GM21786 (cell line): ENCODE measurements around the gene METRN.

Source experiments
- ATAC-seq: cut with Tn5 transposase; IDR thresholded peaks from one replicate; pipeline ENCODE4 v1.9.1; 2021; ENCODE audit not compliant: unreplicated experiment

METRN gene

GRCh38 chr16:714558-715476, at the start of gene METRN:
Gene METRN (plus strand): TSS chr16:715118. CDS start chr16:715290, 172 bp downstream.
- peak; percentile 67 for ATAC-seq

- no peak for ATAC-seq
Measured at GRCh38 chr16:666572-666971, 48.3 kb upstream of the METRN start.

- ATAC-seq = no peak
Measured at GRCh38 chr16:667113-667779, 47.7 kb upstream of the METRN start.

- peak; percentile 83 for ATAC-seq
Measured at GRCh38 chr16:667780-668518, 47.0 kb upstream of the METRN start, which contains the start of gene RHOT2. Gene RHOT2 (plus strand): TSS chr16:668132. CDS start chr16:668200, 68 bp downstream.

GRCh38 chr16:668519-669171, 46.3 kb upstream of the METRN start:
- no peak for ATAC-seq

GRCh38 chr16:669666-670065, 45.3 kb upstream of the METRN start:
- ATAC-seq = no peak

- ATAC-seq = no peak
Measured at GRCh38 chr16:670485-671352, 44.2 kb upstream of the METRN start.

- ATAC-seq = no peak
Measured at GRCh38 chr16:671353-672131, 43.4 kb upstream of the METRN start.

- no peak for ATAC-seq
Measured at GRCh38 chr16:672371-672770, 42.5 kb upstream of the METRN start.

GRCh38 chr16:672851-673250, 42.1 kb upstream of the METRN start:
- ATAC-seq = no peak

GRCh38 chr16:673399-673991, 41.4 kb upstream of the METRN start:
- ATAC-seq = no peak

- ATAC-seq = no peak
Measured at GRCh38 chr16:674214-674881, 40.6 kb upstream of the METRN start.

GRCh38 chr16:674968-675883, 39.7 kb upstream of the METRN start, which contains the start of gene RHBDL1:
Gene RHBDL1 (plus strand): TSS chr16:675671. CDS start chr16:675791, 120 bp downstream.
- no peak for ATAC-seq

- ATAC-seq = no peak
Measured at GRCh38 chr16:675884-676564, 38.9 kb upstream of the METRN start.

GRCh38 chr16:676565-676902, 38.4 kb upstream of the METRN start:
- no peak for ATAC-seq

GRCh38 chr16:676913-677312, 38.0 kb upstream of the METRN start:
- no peak for ATAC-seq
